ENCODE results near the gene C13orf46. TPM values are rescaled to one million over a fixed set of nuclear protein-coding genes. Genes with fewer than 3 reads are reported as not detected.

The C13orf46 gene
- polyA plus RNA-seq, 1 experiment, result 0.65 TPM

- Histone ChIP-seq H3K36me3 (ENCODE audit: control insufficient read depth, insufficient read depth, low read length) (peaks cover under 1% of the 10 kb centered on the region; the same call in 1 of the 2 replicates), H3K4me3 (ENCODE audit: low read depth, low read length) (no peak overlapping the region), H3K27me3 (ENCODE audit: control insufficient read depth, insufficient read depth, low read length) (no peaks in the 10 kb centered on the region)
- ChIA-PET POLR2A (no interaction called here), CTCF (interaction anchor here (0.8 to 2.7 kb wide), 2 partner anchors 12 to 263 kb away, joined by 3 to 11 read pairs; no protein-coding TSS in a partner anchor)
- no peak for DNase-seq (ENCODE audit: low read depth)
- TF ChIP-seq CTCF (IDR thresholded peaks at IDR 0.05; ENCODE audit: insufficient read depth, low read depth, low read length), result no peak
Measured at GRCh38 chr13:113962975-113963374, 10.9 kb downstream of the C13orf46 start.

- TF ChIP-seq CTCF (IDR thresholded peaks at IDR 0.05; ENCODE audit: insufficient read depth, low read depth, low read length), result no peak
- ChIA-PET POLR2A (no interaction called here), CTCF (interaction anchor here (0.8 to 2.7 kb wide), 2 partner anchors 12 to 264 kb away, joined by 3 to 11 read pairs; no protein-coding TSS in a partner anchor)
- Histone ChIP-seq H3K36me3 (ENCODE audit: control insufficient read depth, insufficient read depth, low read length) (no peaks in the 10 kb centered on the region), H3K4me3 (ENCODE audit: low read depth, low read length) (no peak overlapping the region), H3K27me3 (ENCODE audit: control insufficient read depth, insufficient read depth, low read length) (no peaks in the 10 kb centered on the region)
- DNase-seq (ENCODE audit: low read depth), result no peak
Measured at GRCh38 chr13:113962386-113962785, 11.5 kb downstream of the C13orf46 start.

GRCh38 chr13:113960276-113960948, 13.5 kb downstream of the C13orf46 start:
- TF ChIP-seq CTCF (IDR thresholded peaks at IDR 0.05; ENCODE audit: insufficient read depth, low read depth, low read length), result no peak

GRCh38 chr13:113959198-113959597, 14.7 kb downstream of the C13orf46 start:
- DNase-seq (ENCODE audit: low read depth), result no peak
- Histone ChIP-seq H3K36me3 (ENCODE audit: control insufficient read depth, insufficient read depth, low read length) (peaks cover 3% of the 10 kb centered on the region), H3K4me3 (ENCODE audit: low read depth, low read length) (no peak overlapping the region), H3K27me3 (ENCODE audit: control insufficient read depth, insufficient read depth, low read length) (no peaks in the 10 kb centered on the region)
- no peak for TF ChIP-seq CTCF (IDR thresholded peaks at IDR 0.05; ENCODE audit: insufficient read depth, low read depth, low read length)
- ChIA-PET CTCF (interaction anchor here (1.1 to 1.4 kb wide), 2 partner anchors 264 to 268 kb away, joined by 3 to 4 read pairs; no protein-coding TSS in a partner anchor), POLR2A (no interaction called here)

More at GRCh38 chr13:113960276-113960948, 13.5 kb downstream of the C13orf46 start:
- ChIA-PET CTCF (interaction anchor here (0.9 to 1.4 kb wide), 2 partner anchors 263 to 300 kb away, joined by 4 to 5 read pairs; no protein-coding TSS in a partner anchor), POLR2A (no interaction called here)
- Histone ChIP-seq H3K4me3 (ENCODE audit: low read depth, low read length) (no peak overlapping the region), H3K36me3 (ENCODE audit: control insufficient read depth, insufficient read depth, low read length) (peaks cover 3% of the 10 kb centered on the region; the same call in 1 of the 2 replicates), H3K27me3 (ENCODE audit: control insufficient read depth, insufficient read depth, low read length) (no peaks in the 10 kb centered on the region)
- no peak for DNase-seq (ENCODE audit: low read depth)

- ChIA-PET POLR2A (no interaction called here), CTCF (interaction anchor here (1.1 kb wide), 1 partner anchor 269 kb away, joined by 3 read pairs; no protein-coding TSS in a partner anchor)
Measured at GRCh38 chr13:113958373-113958772, 15.5 kb downstream of the C13orf46 start.

More at GRCh38 chr13:113958373-113958772, 15.5 kb downstream of the C13orf46 start:
- Histone ChIP-seq H3K27me3 (ENCODE audit: control insufficient read depth, insufficient read depth, low read length) (no peaks in the 10 kb centered on the region), H3K36me3 (ENCODE audit: control insufficient read depth, insufficient read depth, low read length) (peaks cover 4% of the 10 kb centered on the region), H3K4me3 (ENCODE audit: low read depth, low read length) (no peak overlapping the region)
- no peak for TF ChIP-seq CTCF (IDR thresholded peaks at IDR 0.05; ENCODE audit: insufficient read depth, low read depth, low read length)
- no peak for DNase-seq (ENCODE audit: low read depth)
